Skin of body (tissue), 2 donors: ENCODE measurements around the gene AKAP6. TPM values are rescaled to one million over a fixed set of nuclear protein-coding genes. Genes with fewer than 3 reads are reported as not detected.

Experiments used
- DNase-seq: peaks from one replicate; lab custom pipeline; 2025; lab: John Stamatoyannopoulos, UW
- total RNA-seq: library from RNA; depleted of rRNA; stranded (reverse); fragments of >200 nt; gene quantifications from one replicate; pipeline ENCODE4 v1.2.3, GENCODE V29; 2014

The AKAP6 gene
- total RNA-seq = 21.8 TPM

- no peak for DNase-seq
These were observed at the start of gene AKAP6 for GRCh38 chr14:32329146-32329545. Gene AKAP6 (plus strand): TSS chr14:32329298. CDS start chr14:32433494, 104,196 bp downstream.

DNA sequence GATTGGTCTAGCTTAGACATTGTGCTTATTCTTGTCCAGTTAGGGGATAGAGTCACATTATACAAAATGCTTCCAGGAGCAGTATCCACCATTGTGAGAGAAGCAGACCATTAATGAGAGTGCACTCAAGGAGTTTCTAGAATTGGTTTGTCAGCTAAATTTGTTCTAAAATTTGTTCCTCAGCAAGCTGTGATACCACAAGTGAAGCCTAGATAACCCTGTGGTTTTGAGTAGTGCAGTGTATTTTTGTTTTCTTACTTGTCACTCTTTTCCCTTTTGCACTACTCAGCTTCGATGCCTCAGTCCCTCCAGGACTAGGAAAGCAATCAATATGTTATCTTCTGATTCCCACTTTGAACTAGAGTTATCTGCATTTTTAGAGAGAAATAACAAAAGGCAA lies 42.5 kb upstream of the AKAP6 start:
- no peak for DNase-seq

DNA sequence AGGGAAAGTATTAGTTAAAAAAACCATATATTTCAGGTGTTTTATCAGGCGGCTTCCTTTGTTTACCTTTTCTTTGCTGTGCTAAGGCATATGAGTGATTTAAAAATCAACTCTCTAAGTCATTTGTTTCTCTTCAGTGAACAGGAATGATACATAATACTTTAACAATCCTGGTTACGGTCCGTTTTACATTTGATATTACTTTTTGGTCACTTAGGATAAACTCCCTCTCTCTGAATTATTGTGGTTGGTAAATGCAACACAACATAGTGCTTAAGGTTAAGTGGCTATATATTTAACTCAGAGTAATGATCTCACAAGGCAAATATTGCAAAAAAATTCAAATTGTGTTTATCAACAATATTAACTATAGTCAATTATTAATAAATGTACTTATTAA lies 32.7 kb upstream of the AKAP6 start:
- DNase-seq = no peak

GRCh38 chr14:32298346-32298745 lies 30.8 kb upstream of the AKAP6 start:
- DNase-seq = no peak

DNA sequence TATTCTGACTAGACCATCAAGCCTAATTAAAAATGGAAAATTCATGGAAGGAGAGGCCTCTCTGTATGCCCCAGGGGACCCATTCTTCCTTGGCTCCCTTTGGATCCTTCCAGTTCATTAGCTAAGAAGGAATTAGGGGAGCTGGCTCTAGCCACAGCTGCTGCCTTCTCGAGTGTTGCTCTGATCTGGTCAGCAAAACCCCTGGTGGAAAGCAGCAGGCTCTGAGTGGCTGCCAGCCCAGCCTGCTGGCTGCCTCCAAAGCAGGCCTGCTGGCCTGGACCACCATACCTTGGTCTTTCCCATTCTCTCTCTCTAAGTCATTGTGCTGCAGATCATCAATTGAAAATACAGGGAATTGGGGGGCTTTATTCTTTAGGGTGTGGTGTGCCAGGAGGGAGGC lies 29.0 kb upstream of the AKAP6 start:
- no peak for DNase-seq

DNA sequence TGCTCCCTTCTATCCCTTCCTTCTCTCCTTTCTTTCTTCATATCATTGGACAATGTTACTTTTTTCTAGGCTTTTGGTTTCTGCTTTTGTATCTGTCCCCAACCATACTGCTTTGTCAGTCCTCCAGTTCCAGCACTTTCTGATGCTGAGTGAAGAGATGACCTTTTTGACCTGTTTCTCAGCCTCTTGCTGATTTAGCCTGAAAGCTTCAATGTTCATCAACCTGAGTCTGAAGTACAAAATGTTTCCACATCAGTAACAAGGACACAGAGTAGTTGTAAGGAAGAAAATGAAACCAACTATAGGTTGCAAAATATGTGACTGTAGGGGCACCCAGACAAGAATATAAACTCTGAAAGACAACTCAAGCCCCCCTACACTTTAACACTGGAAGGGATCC lies 25.2 kb upstream of the AKAP6 start:
- DNase-seq = no peak

DNA sequence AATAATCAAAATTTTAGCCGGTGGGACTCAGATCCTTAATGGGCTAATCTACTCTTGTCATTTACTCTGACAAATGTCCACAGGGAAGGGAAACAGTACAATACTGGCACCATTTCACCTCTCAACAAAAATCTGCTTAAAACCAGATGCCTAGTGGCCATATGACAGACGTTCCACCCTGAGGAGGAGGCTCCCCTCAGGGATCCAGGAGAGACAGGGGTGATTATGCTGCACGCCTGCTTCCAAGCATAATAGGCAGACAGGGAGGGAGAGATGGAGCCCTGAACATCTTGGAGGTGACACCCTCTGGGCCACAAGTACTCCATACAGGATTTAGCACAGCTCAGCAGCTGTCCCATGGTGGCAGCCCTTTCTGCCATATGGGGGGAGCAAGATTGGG lies 24.8 kb upstream of the AKAP6 start:
- no peak for DNase-seq

- no peak for DNase-seq
These were observed 22.5 kb upstream of the AKAP6 start for GRCh38 chr14:32306549-32306948.

- no peak for DNase-seq
These were observed 21.1 kb upstream of the AKAP6 start for GRCh38 chr14:32307881-32308582.

- no peak for DNase-seq
These were observed 18.2 kb upstream of the AKAP6 start for GRCh38 chr14:32310876-32311275.

DNA sequence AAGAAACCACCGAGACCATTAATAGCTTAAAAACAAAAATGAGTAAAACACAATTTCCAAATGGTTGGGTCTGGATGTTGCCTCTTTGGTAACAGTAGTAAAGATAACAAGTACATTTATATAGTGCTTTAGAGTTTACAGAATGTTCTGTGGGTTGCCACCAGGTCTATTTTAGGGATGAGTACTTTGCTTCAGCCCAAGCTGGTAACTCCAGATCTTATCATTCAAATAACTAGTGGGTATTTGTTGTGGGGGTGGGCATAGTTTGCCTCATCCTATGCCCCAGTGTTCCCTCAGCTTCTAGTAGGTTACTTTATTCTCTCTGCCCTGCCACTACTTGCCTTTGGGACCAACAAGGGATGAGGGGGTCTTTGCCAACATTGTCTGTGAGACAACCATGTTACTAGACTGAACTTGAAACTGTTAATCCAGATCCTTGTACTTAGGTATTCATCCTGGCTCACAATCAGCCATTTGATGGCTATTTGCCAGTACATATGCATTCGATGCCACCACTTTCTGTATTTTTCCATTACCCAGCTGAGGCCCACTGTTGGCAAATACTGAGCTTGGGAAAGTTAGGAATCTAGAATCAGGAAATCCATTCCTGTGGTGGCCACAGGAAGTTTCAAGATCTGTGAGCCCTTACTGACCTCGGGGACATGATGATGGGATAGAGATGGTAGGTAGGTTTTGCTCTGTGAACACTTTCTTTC lies 17.6 kb upstream of the AKAP6 start:
- no peak for DNase-seq

DNA sequence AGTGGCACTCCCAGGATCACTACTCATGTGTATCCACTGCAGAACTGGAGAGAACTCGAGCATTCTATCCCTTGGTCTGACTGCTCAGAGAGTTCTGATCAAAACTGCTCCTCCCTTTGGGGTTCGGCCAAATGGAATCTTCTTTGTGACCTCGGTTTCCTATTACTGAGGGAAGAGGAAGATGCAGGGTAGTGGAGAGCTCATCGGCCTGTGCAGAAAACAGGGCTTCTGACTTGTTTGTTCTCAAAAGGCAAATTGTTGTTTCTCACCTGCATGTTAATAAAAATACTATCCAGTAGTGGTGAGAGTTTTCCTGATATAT lies 17.1 kb upstream of the AKAP6 start:
- no peak for DNase-seq

GRCh38 chr14:32313844-32314376 lies 15.2 kb upstream of the AKAP6 start:
- DNase-seq = no peak

GRCh38 chr14:32318087-32318795 lies 10.9 kb upstream of the AKAP6 start:
- DNase-seq = no peak

DNA sequence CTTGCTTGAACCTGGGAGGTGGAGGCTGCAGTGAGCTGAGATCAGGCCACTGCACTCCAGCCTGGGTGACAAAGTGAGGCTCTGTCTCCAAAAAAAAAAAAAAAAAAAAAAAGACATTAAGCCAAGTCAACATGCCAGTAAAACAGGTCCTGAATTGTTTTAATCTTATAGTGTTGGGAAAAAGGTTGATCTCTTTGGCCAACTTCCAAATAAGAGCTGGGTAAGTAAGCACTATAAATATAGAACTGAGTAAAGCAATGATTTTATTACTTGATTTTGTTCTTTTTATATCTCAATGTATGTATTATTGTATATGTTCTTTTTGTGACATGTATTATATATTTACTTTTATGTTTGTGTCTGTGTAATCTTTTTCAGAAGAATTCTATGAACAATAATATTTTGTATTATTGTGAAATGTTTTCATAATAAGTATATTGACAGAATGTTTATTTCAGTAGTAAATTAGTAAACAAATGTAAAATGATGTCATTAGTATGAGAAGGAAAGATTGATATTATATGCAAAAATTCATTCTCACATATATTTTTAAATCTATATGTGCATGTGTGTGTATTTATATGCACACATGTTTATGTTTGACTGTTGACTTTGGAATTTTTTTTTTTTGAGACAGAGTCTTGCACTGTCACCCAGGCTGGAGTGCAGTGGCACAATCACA lies 9.6 kb upstream of the AKAP6 start:
- no peak for DNase-seq

DNA sequence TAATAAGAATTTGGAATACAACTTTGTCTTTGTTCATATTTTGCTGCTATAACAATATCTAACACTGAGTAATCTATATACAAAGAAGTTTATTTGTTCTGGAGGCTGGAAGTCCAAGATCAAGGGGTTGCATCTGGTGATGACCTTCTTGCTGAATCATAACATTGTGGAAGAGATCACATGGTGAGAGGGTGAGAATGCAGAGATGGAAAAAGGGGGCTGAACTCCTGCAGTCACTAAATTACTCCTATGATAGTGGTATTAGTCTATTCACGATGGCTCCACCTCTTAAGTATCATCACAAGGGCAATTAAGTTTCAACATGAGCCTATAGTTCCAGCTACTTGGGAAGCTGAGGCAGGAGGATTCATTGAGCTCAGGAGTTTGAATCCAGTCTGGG lies 4.5 kb upstream of the AKAP6 start:
- DNase-seq = no peak

- no peak for DNase-seq
These were observed 1.7 kb upstream of the AKAP6 start for GRCh38 chr14:32327255-32327961.

DNA sequence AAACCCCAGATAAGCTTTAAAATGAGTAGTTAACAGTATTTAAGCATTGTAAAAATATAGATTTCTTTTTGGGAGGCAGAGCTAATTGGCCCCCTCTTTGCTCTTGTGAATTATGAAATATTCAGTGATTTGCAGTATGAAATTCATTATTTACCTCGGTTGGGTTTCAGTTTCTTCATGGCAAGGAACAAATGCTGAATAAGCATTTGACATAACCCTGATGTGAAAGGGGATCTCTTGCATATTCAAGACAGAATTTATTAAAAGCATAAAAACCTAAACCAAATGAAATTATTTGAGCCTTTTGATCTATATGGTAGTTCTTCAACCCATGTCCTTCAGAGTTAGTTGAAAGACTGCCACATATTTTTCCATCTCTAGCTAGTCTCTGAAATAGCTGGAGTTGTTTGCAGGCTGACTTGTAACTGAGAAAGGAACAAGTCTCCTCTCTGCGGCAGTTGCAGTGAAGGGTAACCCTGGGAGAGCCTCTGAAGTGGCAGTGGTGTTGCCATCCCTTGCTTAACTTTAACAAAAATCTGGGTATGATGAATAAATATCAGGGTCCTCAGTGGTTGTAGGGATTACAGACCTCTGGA lies 690 bp downstream of the AKAP6 start:
- DNase-seq = no peak

- no peak for DNase-seq
These were observed 1.4 kb downstream of the AKAP6 start for GRCh38 chr14:32330351-32331111.

DNA sequence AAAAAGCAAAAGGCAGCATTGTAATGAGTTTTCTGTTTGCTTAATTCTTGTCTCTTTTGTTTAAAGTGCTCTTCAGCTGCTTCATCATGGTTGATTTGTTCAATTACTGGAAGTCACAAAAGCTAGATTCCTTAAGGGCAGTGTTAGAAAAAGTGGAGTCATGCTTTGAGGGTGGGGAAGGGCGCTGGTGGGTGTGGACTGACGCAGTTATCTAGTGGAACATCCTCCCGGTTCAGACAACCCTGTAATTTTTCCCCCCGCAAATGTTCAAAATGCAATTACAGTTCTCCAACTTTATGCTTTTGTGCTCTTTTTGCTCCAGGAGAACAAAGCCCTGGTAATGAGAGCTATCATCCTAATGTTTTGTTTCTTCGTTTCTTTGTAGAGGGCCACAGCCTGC lies 2.1 kb downstream of the AKAP6 start:
- no peak for DNase-seq
